Measurements from ENCODE around the gene CFHR2.

DNA sequence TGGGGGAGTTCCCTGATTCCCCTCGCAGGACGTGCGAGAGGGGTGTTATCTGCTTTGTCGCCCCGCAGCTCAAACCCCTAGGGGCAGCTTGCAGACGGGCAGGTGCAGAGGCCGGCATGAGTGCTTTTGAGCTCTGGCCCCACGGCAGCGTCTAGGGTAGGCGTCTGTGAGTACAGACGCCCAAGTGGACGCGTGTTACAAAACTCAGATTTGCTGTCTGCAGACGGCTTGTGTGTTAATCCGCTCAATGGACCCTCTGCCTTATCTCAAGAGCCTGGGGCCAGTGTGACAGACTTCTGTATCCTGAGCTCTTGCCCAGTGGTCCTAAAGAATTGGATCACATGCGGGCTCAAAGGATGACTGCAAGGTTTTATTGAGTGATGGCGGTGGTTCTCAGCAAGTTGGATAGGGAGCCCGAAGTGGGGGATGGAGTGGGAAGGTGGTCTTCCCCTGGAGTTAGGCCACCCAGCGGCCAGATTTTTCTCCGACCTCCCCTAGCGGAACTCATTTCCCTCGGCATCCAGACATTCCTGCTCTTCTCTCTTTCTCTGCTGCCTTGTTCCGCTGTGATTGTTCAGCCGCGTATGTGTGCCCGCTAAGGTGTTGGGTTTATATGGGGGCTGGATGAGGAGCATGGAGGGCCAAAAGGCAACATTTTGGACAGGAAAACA lies 46.2 kb upstream of the CFHR2 start:
- TF ChIP-seq, protein P1, sequence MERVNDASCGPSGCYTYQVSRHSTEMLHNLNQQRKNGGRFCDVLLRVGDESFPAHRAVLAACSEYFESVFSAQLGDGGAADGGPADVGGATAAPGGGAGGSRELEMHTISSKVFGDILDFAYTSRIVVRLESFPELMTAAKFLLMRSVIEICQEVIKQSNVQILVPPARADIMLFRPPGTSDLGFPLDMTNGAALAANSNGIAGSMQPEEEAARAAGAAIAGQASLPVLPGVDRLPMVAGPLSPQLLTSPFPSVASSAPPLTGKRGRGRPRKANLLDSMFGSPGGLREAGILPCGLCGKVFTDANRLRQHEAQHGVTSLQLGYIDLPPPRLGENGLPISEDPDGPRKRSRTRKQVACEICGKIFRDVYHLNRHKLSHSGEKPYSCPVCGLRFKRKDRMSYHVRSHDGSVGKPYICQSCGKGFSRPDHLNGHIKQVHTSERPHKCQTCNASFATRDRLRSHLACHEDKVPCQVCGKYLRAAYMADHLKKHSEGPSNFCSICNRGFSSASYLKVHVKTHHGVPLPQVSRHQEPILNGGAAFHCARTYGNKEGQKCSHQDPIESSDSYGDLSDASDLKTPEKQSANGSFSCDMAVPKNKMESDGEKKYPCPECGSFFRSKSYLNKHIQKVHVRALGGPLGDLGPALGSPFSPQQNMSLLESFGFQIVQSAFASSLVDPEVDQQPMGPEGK (CRISPR knock-in tag; IDR thresholded peaks at IDR 0.05; ENCODE audit: borderline replicate concordance): no peak
- TF ChIP-seq ARNTL (CRISPR knock-in tag; IDR thresholded peaks at IDR 0.05; ENCODE audit: borderline replicate concordance, low read depth): no peak
- no peak for TF ChIP-seq ZFP3 (CRISPR knock-in tag; IDR thresholded peaks at IDR 0.05)
- TF ChIP-seq, protein P2, sequence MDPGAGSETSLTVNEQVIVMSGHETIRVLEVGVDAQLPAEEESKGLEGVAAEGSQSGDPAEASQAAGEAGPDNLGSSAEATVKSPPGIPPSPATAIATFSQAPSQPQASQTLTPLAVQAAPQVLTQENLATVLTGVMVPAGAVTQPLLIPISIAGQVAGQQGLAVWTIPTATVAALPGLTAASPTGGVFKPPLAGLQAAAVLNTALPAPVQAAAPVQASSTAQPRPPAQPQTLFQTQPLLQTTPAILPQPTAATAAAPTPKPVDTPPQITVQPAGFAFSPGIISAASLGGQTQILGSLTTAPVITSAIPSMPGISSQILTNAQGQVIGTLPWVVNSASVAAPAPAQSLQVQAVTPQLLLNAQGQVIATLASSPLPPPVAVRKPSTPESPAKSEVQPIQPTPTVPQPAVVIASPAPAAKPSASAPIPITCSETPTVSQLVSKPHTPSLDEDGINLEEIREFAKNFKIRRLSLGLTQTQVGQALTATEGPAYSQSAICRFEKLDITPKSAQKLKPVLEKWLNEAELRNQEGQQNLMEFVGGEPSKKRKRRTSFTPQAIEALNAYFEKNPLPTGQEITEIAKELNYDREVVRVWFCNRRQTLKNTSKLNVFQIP (CRISPR knock-in tag; IDR thresholded peaks at IDR 0.05; ENCODE audit: borderline replicate concordance, low read depth): no peak
- TF ChIP-seq, protein P3, sequence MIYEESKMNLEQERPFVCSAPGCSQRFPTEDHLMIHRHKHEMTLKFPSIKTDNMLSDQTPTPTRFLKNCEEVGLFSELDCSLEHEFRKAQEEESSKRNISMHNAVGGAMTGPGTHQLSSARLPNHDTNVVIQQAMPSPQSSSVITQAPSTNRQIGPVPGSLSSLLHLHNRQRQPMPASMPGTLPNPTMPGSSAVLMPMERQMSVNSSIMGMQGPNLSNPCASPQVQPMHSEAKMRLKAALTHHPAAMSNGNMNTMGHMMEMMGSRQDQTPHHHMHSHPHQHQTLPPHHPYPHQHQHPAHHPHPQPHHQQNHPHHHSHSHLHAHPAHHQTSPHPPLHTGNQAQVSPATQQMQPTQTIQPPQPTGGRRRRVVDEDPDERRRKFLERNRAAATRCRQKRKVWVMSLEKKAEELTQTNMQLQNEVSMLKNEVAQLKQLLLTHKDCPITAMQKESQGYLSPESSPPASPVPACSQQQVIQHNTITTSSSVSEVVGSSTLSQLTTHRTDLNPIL (CRISPR knock-in tag; IDR thresholded peaks at IDR 0.05; ENCODE audit: low read depth): no peak
- TF ChIP-seq, protein P4, sequence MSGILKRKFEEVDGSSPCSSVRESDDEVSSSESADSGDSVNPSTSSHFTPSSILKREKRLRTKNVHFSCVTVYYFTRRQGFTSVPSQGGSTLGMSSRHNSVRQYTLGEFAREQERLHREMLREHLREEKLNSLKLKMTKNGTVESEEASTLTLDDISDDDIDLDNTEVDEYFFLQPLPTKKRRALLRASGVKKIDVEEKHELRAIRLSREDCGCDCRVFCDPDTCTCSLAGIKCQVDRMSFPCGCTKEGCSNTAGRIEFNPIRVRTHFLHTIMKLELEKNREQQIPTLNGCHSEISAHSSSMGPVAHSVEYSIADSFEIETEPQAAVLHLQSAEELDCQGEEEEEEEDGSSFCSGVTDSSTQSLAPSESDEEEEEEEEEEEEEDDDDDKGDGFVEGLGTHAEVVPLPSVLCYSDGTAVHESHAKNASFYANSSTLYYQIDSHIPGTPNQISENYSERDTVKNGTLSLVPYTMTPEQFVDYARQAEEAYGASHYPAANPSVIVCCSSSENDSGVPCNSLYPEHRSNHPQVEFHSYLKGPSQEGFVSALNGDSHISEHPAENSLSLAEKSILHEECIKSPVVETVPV (CRISPR knock-in tag; IDR thresholded peaks at IDR 0.05): no peak
- no peak for TF ChIP-seq SNAI2 (CRISPR knock-in tag; IDR thresholded peaks at IDR 0.05)
- no peak for TF ChIP-seq ZNF565 (CRISPR knock-in tag; conservative IDR thresholded peaks at IDR 0.05; ENCODE audit: low read depth)
- TF ChIP-seq GLIS3 (CRISPR knock-in tag; IDR thresholded peaks at IDR 0.05): no peak
- TF ChIP-seq ZFP30 (CRISPR knock-in tag; IDR thresholded peaks at IDR 0.05): no peak
- no peak for TF ChIP-seq ISL1 (CRISPR knock-in tag; IDR thresholded peaks at IDR 0.05)
- TF ChIP-seq OSR1 (CRISPR knock-in tag; IDR thresholded peaks at IDR 0.05): no peak

Measured in SK-N-SH treated with all-trans-retinoic acid at 6 μM for 48 hours (cell line).